Umbilical cord (tissue), 2 donors: ENCODE results near the gene AKAP8L. TPM values are rescaled to one million over a fixed set of nuclear protein-coding genes. Genes with fewer than 3 reads are reported as not detected.
A peak's percentile ranks its signal among the peaks of the same experiment; 100 is the strongest.
"Not testable (repeated sequence)": the region's sequence is repeated elsewhere in the genome, so short reads cannot be mapped to it uniquely, and the experiment has no call there.

Experiments
- DNase-seq: peaks from one replicate; pipeline ENCODE4 v3.0.0-alpha.2; 2015; ENCODE audit warnings: low spot score
- total RNA-seq: library from RNA; depleted of rRNA; stranded (reverse); fragments of >200 nt; gene quantifications from one replicate; pipeline ENCODE4 v1.2.3, GENCODE V29; 2014; ENCODE audit warnings: low replicate concordance; ENCODE audit not compliant: insufficient read depth

AKAP8L gene
- total RNA-seq, 1 donor from 2014 or later = 28.4 TPM

DNA sequence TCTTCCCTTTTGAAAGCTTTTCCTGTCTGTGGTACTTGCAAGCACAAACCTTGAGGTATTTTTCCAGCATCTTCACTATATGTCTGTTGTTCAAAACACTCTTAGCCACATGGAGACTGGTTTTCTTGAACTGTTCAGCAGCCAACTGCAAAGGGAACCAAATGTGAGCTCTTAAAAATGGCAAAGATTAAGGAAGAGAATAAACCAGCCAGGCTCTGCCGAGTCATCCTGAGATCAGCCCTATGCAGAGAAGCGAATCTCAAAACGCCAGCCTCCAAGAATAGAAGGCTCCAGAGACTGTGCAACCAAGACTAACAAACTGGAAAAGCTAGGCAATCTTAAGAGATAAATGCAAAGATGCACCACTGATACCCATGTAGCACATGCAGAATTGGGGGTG, 59.9 kb downstream of the AKAP8L start:
- DNase-seq = no peak

GRCh38 chr19:15357906-15358305, 60.9 kb downstream of the AKAP8L start:
- DNase-seq = no peak

- DNase-seq = no peak
Measured at GRCh38 chr19:15354566-15355296, 64.1 kb downstream of the AKAP8L start.

GRCh38 chr19:15353908-15354307, 64.9 kb downstream of the AKAP8L start:
- DNase-seq = no peak

DNA sequence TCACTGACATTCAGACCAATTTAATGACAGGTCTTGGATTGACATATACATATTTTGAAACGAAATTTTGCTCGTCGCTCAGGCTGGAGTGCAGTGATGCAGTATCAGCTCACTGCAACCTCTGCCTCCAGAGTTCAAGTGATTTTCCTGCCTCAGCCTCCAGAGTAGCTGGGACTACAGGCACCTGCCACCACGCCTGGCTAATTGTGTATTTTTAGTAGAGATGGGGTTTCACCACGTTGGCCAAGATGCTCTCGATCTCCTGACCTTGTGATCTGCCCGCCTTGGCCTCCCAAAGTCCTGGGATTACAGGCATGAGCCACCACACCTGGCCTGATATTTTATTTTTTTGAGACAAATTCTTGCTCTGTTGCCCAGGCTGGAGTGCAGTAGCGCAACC, 66.3 kb downstream of the AKAP8L start:
- not testable (repeated sequence) for DNase-seq

GRCh38 chr19:15341328-15341727, 77.5 kb downstream of the AKAP8L start:
- not testable (repeated sequence) for DNase-seq

DNA sequence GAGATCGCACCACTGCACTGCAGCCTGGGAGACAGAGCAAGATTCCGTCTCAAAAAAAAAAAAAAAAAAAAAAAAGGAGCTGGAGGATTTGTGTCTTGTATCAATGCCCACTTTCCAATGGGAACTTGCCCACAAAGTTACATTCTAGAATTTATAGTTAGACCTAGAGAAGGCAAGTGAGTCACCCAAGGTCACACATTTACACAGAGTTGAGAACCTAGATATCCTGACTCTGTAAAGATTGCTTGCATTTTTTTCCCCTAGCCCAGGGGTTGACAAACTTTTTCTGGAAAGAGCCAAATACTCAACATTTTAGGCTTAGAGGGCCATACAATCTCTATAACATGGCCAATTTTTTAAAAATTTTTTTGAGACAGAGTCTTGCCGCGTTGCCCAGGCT, 78.7 kb downstream of the AKAP8L start:
- DNase-seq = no peak

GRCh38 chr19:15337202-15337601, 81.6 kb downstream of the AKAP8L start:
- no peak for DNase-seq

GRCh38 chr19:15335992-15336391, 82.8 kb downstream of the AKAP8L start:
- DNase-seq = not testable (repeated sequence)

DNA sequence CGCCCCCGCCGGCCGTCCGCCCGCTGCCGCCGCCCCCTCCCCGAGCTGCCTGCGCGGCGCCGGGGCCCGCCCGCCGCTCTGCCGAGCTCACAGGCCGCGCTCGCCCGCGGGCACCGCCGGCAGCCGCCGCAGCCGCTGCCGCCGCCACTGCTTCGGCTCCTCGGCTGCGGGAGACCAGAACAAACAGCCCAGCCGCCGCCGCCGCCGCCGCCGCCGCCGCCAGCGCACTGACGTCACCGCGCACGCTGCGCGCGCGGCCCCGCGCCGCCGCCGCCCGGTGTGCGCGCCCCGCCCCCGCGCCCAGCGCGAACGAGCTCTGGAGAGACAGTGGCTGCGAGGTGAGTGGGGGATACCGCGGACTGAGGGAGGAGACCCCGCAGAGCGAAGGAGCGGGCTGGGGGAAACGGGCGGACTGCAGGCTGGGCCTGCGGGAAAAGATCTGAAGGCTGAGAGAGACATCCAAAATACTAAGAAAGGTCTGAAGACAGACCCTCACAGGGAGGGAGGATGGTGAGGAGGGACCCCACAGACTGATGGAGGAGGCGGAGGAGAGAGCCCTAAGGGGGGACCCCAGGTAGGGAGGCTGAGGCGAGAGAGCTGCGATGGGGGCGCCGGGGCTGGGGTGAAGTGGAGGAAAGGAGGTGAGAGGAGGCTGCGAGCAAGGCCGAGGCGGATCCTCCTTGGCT, 86.3 kb downstream of the AKAP8L start, which contains the start of gene BRD4:
Gene BRD4 (minus strand): TSS at position 229 of the 686 bp plus-strand sequence. CDS start 59,440 bp downstream, outside the sequence.
- DNase-seq = peak; percentile 55

DNA sequence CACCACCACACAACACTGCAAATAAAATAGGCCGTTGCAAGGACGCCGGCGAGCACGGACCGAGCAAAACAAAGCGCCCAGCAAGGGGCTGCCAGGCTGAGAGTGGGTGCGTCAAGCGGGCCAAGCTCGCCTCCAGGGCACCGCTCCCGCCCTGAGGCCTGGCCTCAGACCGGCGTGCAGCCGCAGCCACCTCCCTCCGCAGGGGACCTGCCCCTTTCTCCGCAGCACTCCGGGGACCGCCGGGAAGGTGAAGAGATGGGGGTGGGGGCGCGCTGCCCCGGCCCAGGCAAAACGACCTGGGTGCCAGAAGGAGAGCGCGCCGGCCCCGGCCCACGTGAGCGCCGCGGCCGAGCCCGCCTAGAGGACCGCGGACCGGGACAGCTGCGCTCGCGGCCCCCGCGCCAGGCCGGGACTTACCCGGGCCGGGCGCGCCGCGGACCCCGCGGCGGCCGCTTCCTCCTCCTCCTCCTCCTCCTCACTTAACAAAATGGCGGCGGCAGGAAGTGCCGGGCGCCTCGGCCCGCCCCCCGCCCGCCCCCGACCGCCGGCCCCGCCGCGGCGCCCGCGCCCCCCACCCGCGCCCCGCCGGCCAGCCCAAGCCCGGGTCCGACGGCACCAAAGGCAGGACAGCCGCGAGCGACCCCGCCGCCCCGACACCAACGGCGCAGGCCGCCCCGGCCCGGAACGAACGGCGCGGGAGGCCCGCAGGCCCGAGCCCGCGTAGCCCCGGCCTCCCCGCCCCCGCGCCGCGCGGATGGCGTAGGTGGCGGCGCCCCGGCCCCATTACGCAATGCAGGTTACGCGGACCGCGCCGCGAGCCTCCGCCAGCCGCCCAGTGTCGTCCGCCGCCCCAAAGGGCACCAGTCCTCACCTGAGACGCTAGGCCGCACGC, 87.1 kb downstream of the AKAP8L start:
- DNase-seq = peak; percentile 35

DNA sequence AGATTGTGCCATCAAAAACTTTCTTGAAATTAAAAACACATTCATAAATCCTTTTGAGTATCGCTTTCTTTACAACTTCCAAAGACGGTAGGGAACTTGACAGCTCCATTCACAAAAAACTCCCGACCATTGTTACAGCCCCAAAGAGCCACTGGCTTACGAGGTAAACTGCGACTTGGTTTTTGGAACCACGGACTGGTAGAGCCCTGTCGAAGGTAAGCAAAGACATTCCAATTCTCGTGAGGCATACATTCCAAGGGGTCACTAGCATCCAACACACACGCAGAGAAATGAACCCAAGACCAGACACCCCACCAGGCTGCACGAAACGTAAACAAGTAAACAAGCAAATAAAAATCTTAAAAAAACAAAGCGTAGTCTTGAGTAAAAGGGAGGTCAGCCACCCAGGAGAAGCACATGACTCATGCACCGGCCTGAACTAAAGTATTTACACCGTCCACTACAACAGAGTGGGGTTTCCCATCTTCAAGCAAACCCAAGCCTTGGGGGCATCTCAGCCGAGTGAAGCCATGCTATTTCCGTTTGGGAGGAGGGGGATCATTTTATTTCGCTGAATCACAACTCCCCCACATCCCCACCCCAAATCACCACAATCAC, 87.9 kb downstream of the AKAP8L start:
- no peak for DNase-seq

Other genes with a start within 250 kb of the AKAP8L start
- 58.0 TPM for gene NOTCH3, start 218.0 kb downstream of the AKAP8L start, total RNA-seq
- gene EPHX3, start 186.5 kb downstream of the AKAP8L start, total RNA-seq = not detected
- gene BRD4, start 86.4 kb downstream of the AKAP8L start, total RNA-seq = 8.2 TPM
- gene AKAP8, start 39.2 kb downstream of the AKAP8L start, total RNA-seq = 23.8 TPM
- 6.0 TPM for gene WIZ, start 31.0 kb upstream of the AKAP8L start, total RNA-seq
- gene RASAL3, start 45.6 kb upstream of the AKAP8L start, total RNA-seq = 1.4 TPM
- gene PGLYRP2, start 60.5 kb upstream of the AKAP8L start, total RNA-seq = not detected
- gene CYP4F22, start 89.5 kb upstream of the AKAP8L start, total RNA-seq = not detected
- 5.3 TPM for gene CYP4F8, start 196.2 kb upstream of the AKAP8L start, total RNA-seq
- gene CYP4F3, start 221.9 kb upstream of the AKAP8L start, total RNA-seq = 0.96 TPM